Testis (tissue), 3 donors: ENCODE measurements around the gene NAT9. TPM values are rescaled to one million over a fixed set of nuclear protein-coding genes. Genes with fewer than 3 reads are reported as not detected.

ENCODE experiments used
- DNase-seq: peaks from one replicate; pipeline ENCODE4 v3.0.0-alpha.2; 2019
- H3K27ac ChIP-seq, 2 donors: fragments of 200-600 bp; sonication (generic); one replicate each; pipeline ENCODE4 v1.5.1; 2019
- H3K27me3 ChIP-seq: fragments of 200-600 bp; sonication (generic); one replicate; pipeline ENCODE4 v1.5.1; 2019
- H3K36me3 ChIP-seq: fragments of 200-600 bp; sonication (generic); one replicate; pipeline ENCODE4 v1.5.1; 2017; ENCODE audit warnings: low read depth; ENCODE audit errors: missing control alignments
- H3K4me1 ChIP-seq: fragments of 200-600 bp; sonication (generic); one replicate; pipeline ENCODE4 v1.5.1; 2019
- H3K4me3 ChIP-seq, 2 donors: fragments of 200-600 bp; sonication (generic); one replicate each; pipeline ENCODE4 v1.5.1; 2017 to 2019
- H3K9me3 ChIP-seq: fragments of 200-600 bp; sonication (generic); one replicate; pipeline ENCODE4 v1.5.1; 2017
- POLR2A ChIP-seq: fragments of 450-650 bp; IDR thresholded peaks from one replicate; pipeline ENCODE4 v1.6.1; 2017; ENCODE audit warnings: antibody characterized with exemption, mild to moderate bottlenecking, moderate library complexity
- WGBS, 2 donors: methylation state at CpG; one replicate each; pipeline ENCODE4 v1.1.5; 2018; 5-methylcytosine and 5-hydroxymethylcytosine counted together
- intact Hi-C: fragments of 100-400 bp; cut with DNase I; formaldehyde crosslinking; loops from one replicate; pipeline ENCODE4 v1.15.1; 2023; ENCODE audit warnings: low total_unique reads
- polyA plus RNA-seq: library from polyadenylated mRNA; stranded (reverse); fragments of 350-450 nt; fragmentation: Illumina TruSeq; extraction: RNeasy Lipid Tissue Mini Kit (QIAGEN cat#74804); gene quantifications from one replicate; pipeline ENCODE4 v1.2.3, GENCODE V29; 2014; ENCODE audit warnings: low read depth, low replicate concordance; ENCODE audit not compliant: insufficient read depth
- total RNA-seq, 2 donors: library from RNA; depleted of rRNA; stranded (reverse); fragments of >200 nt; gene quantifications; one replicate each; pipeline ENCODE4 v1.2.3, GENCODE V29; 2016
- TF ChIP-seq, protein P1 (sequence below), 3 experiments: fragments of 450-650 bp in 2 of 3; fragments of 200-600 bp in 1 of 3; sonication (generic) in 1 of 3; IDR thresholded peaks; one replicate each; pipeline ENCODE4 v1.5.1; 2016 to 2019; ENCODE audit warnings: antibody characterized with exemption in 3 of 3, mild to moderate bottlenecking in 2 of 3, moderate library complexity in 1 of 3

The NAT9 gene
- total and polyA plus RNA-seq, 3 donors from 2014 or later, result 43.8 to 51.3 (median 45.6) TPM

DNA sequence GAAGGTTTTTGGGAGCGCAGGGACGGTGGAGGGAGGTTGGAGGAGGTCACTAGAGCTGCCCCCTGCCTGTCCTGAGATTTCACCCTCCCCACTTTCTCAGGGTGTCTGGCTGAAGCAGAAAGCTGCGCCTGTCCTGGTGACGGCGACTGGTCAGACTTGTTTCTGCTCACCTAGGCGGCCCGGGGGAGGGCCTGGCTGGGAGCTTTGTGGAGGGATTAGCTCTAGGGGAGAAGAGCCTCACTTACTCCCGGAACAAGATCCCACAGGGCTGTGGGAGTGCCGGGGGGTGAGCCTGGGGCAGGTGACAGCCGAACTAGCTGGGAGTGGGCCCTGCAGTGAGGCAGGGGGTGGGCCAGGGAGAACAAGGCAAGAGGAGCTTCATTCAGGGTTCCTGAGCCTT, 16.2 kb downstream of the NAT9 start:
- H3K27me3 ChIP-seq, result no peaks in the 10 kb centered on the region
- H3K36me3 ChIP-seq, result no peaks in the 10 kb centered on the region
- no peak overlapping the region for H3K4me3 ChIP-seq
- peaks cover 60% of the 10 kb centered on the region for H3K4me1 ChIP-seq
- 75 to 80% methylated on average over 10 of the region's 10 CpGs for WGBS, 2 donors
- H3K9me3 ChIP-seq, result no peaks in the 10 kb centered on the region
- H3K27ac ChIP-seq, result peak overlapping the region; percentile 14 to 39
- no peak for DNase-seq
- intact Hi-C loops, result loop anchor here (5.0 kb wide), 1 partner anchor 48 kb away; the partner anchor contains the start of gene CD300LF
- no peak for TF ChIP-seq POLR2A
- TF ChIP-seq, protein P1, sequence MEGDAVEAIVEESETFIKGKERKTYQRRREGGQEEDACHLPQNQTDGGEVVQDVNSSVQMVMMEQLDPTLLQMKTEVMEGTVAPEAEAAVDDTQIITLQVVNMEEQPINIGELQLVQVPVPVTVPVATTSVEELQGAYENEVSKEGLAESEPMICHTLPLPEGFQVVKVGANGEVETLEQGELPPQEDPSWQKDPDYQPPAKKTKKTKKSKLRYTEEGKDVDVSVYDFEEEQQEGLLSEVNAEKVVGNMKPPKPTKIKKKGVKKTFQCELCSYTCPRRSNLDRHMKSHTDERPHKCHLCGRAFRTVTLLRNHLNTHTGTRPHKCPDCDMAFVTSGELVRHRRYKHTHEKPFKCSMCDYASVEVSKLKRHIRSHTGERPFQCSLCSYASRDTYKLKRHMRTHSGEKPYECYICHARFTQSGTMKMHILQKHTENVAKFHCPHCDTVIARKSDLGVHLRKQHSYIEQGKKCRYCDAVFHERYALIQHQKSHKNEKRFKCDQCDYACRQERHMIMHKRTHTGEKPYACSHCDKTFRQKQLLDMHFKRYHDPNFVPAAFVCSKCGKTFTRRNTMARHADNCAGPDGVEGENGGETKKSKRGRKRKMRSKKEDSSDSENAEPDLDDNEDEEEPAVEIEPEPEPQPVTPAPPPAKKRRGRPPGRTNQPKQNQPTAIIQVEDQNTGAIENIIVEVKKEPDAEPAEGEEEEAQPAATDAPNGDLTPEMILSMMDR (IDR thresholded peaks at IDR 0.05), result no peak

DNA sequence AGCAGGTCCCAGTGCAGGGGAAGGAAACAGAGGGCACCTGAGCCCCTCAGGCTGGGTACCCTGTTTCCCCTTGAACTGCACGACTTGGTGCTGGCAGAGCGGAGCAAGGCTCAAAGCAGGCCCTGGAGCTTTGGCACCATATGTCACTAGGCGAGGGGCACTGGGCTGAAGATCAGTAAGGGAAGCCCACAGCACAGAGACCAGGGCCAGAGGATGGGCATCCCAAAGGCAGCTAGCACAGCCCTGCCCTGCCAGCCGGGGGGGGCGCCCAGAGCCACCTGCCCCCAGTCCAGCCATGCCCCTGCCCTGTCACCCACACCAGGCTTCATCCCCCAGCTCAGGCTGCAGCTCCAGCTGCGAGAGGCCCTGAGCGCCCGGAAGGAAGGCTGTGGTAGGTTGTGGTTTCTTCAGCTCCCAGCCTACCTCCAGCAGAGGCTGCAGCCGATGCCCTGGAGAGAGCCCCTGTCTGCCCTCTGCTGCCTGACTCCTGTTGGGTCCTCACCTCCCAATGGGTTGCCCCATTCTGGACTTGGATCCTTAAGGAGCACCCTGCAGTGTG, 16.8 kb downstream of the NAT9 start:
- DNase-seq, result no peak
- WGBS, 2 donors, result 55 to 65% methylated on average over 4 to 9 of the region's 9 CpGs
- intact Hi-C loops, result no loop called here
- Histone ChIP-seq H3K4me1 (peaks cover 60% of the 10 kb centered on the region), H3K9me3 (no peaks in the 10 kb centered on the region), H3K27me3 (no peaks in the 10 kb centered on the region), H3K4me3 (no peak overlapping the region), H3K36me3 (no peaks in the 10 kb centered on the region), H3K27ac (peak overlapping the region in 1 of 2 donors; percentile 14)
- TF ChIP-seq POLR2A, result no peak
- TF ChIP-seq, protein P1 (IDR thresholded peaks at IDR 0.05), result no peak

DNA sequence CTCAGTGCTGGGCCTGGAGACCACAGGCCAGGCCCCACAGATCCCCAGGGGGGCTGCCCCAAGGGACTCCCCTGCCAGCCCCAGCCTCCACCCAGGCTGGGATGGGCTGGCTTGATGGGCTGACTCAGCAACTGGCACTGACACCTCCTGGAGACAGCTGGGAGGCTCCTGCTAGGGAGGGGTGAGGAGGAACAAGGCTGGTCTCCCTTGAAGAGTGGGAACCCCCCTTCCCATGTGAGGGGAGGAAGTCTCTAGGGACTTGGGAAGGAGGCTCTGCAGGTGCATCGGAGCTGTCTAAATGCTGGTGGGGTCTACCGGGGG, 17.3 kb downstream of the NAT9 start:
- H3K36me3 ChIP-seq, result no peaks in the 10 kb centered on the region
- WGBS, 2 donors, result 82 to 100% methylated on average over 1 to 2 of the region's 2 CpGs
- H3K4me3 ChIP-seq, result no peak overlapping the region
- intact Hi-C loops, result no loop called here
- TF ChIP-seq POLR2A, result no peak
- TF ChIP-seq, protein P1 (IDR thresholded peaks at IDR 0.05), result no peak
- peak overlapping the region; percentile 12 to 14 for H3K27ac ChIP-seq
- H3K27me3 ChIP-seq, result no peaks in the 10 kb centered on the region
- H3K9me3 ChIP-seq, result no peaks in the 10 kb centered on the region
- H3K4me1 ChIP-seq, result peaks cover 60% of the 10 kb centered on the region
- DNase-seq, result no peak

DNA sequence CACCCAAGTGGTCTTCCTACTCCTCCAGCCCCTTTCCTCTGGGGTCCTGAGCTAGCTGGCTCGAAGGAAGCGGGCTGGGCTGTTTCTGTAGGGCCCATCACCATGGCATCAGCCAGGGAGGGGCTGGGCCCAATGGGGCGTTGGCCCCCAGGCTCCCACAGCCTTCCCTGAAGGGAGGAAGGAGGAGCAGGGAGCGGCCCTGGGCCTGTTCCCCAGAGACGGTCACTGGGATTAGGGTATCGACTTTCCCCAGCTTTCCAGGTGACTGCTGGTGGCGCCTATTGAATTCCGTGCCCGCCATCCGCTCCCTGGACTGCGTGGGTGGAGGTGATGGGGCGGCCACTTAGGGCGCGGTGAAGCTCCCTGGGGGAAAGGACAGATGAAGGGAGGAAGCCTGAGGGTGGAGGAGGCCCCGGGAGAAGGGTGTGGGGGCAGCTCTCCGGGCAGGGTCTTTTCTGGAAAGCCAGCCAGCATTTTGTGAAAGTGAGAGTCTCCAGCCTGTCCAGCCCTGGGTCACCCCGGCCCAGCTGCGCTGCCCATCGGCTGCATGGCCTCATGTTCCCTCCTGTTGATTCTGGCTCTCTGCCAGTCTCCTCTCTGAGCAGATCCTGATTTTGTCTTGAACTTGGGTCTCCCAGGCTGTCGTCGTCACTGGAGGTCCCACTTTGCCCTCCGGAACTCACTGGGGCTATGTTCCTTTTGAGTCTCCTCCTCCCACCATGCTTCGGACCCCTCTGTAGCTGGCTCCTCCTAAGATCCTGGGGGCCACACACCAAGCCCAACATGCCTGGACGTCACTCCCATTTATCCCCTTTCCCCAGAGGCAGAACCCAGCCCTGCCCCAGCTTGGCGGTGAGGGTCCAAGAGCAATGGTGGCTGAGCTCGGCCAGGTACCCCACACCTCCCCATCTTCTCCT, 18.0 kb downstream of the NAT9 start:
- intact Hi-C loops, result no loop called here
- Histone ChIP-seq H3K36me3 (no peaks in the 10 kb centered on the region), H3K4me3 (no peak overlapping the region), H3K27ac (peak overlapping the region; percentile 12 to 14), H3K9me3 (no peaks in the 10 kb centered on the region), H3K4me1 (peaks cover 56% of the 10 kb centered on the region), H3K27me3 (no peaks in the 10 kb centered on the region)
- DNase-seq, result no peak
- WGBS, 2 donors, result 49 to 52% methylated on average over 22 to 26 of the region's 26 CpGs
- TF ChIP-seq, protein P1 (IDR thresholded peaks at IDR 0.05), result no peak
- no peak for TF ChIP-seq POLR2A
